Naive thymus-derived CD4-positive, alpha-beta T cell (primary cell): ENCODE measurements around the gene PLCXD3. TPM values are rescaled to one million over a fixed set of nuclear protein-coding genes. Genes with fewer than 3 reads are reported as not detected.

Experiments
- ATAC-seq: fragments of 150-1000 bp; cut with Tn5 transposase; 2 replicates; pipeline ENCODE4 v1.10.0; 2021; ENCODE audit warnings: mild to moderate bottlenecking, moderate library complexity
- CTCF ChIA-PET: fragments of 350-600 bp; sonication (Branson Sonifier 250); formaldehyde crosslinking; loops from one replicate; lab custom pipeline; 2021; ENCODE audit warnings: antibody characterized with exemption; lab: Charles Lee
- POLR2A ChIA-PET: fragments of 350-600 bp; sonication (Branson Sonifier 250); formaldehyde crosslinking; loops from one replicate; lab custom pipeline; 2021; ENCODE audit warnings: antibody characterized with exemption, inconsistent platforms; lab: Charles Lee
- DNase-seq, 9 donors: peaks; one replicate each; pipeline versions ENCODE4 v3.0.0 to v3.0.0-alpha.2; 2020 to 2022; ENCODE audit warnings: mixed read lengths in 1 of 9
- H3K27ac ChIP-seq: one replicate; pipeline ENCODE4 v1.7.0; 2013; ENCODE audit warnings: mild to moderate bottlenecking, low read depth, low read length, moderate library complexity
- H3K27me3 ChIP-seq, 2 donors: one replicate each; pipeline ENCODE4 v1.7.0; 2013; ENCODE audit warnings: low read length in 2 of 2, mild to moderate bottlenecking in 2 of 2, moderate library complexity in 2 of 2; ENCODE audit not compliant: control insufficient read depth in 2 of 2, insufficient read depth in 2 of 2
- H3K36me3 ChIP-seq, 3 experiments: 1 replicate in 2 of 3; 2 replicates in 1 of 3; pipeline ENCODE4 v1.7.0; 2013; ENCODE audit warnings: low read length in 3 of 3, mild to moderate bottlenecking in 3 of 3, moderate library complexity in 1 of 3; ENCODE audit not compliant: insufficient read depth in 3 of 3, control insufficient read depth in 2 of 3
- H3K4me1 ChIP-seq, 2 donors: one replicate each; pipeline ENCODE4 v1.7.0; 2013; ENCODE audit warnings: low read length in 2 of 2, mild to moderate bottlenecking in 2 of 2, moderate library complexity in 1 of 2; ENCODE audit not compliant: control insufficient read depth in 2 of 2, insufficient read depth in 2 of 2
- H3K4me3 ChIP-seq: 2 replicates; pipeline ENCODE4 v1.7.0; 2013; ENCODE audit warnings: mild to moderate bottlenecking, low read length
- H3K9me3 ChIP-seq, 3 experiments: 1 replicate in 2 of 3; 2 replicates in 1 of 3; pipeline ENCODE4 v1.7.0; 2013; ENCODE audit warnings: low read length in 3 of 3; ENCODE audit not compliant: control insufficient read depth in 2 of 3
- H3K27ac Mint-ChIP-seq, 9 donors: one replicate each; pipeline ENCODE4 v1.8.0; 2020 to 2022; ENCODE audit warnings: mixed read lengths in 9 of 9, mild to moderate bottlenecking in 8 of 9, moderate library complexity in 5 of 9, inconsistent platforms in 2 of 9
- H3K27me3 Mint-ChIP-seq, 5 donors: one replicate each; pipeline ENCODE4 v1.8.0; 2021 to 2022; ENCODE audit warnings: mixed read lengths in 5 of 5, mild to moderate bottlenecking in 1 of 5
- H3K36me3 Mint-ChIP-seq, 5 donors: one replicate each; pipeline ENCODE4 v1.8.0; 2020 to 2022; ENCODE audit warnings: mixed read lengths in 5 of 5, mild to moderate bottlenecking in 3 of 5, inconsistent platforms in 1 of 5
- H3K4me1 Mint-ChIP-seq, 7 donors: one replicate each; pipeline ENCODE4 v1.8.0; 2020 to 2022; ENCODE audit warnings: mixed read lengths in 7 of 7, mild to moderate bottlenecking in 3 of 7, inconsistent platforms in 1 of 7
- H3K4me3 Mint-ChIP-seq, 10 donors: one replicate each; pipeline ENCODE4 v1.8.0; 2020 to 2022; ENCODE audit warnings: mild to moderate bottlenecking in 10 of 10, mixed read lengths in 10 of 10, moderate library complexity in 6 of 10, inconsistent platforms in 2 of 10
- H3K9me3 Mint-ChIP-seq, 11 donors: one replicate each; pipeline ENCODE4 v1.8.0; 2020 to 2022; ENCODE audit warnings: mixed read lengths in 11 of 11, mild to moderate bottlenecking in 4 of 11, inconsistent platforms in 1 of 11, moderate library complexity in 1 of 11
- intact Hi-C, 2 donors: fragments of 100-400 bp; cut with micrococcal nuclease; formaldehyde crosslinking; loops; one replicate each; pipeline ENCODE4 v1.15.1; 2023
- polyA plus RNA-seq, 2 donors: library from polyadenylated mRNA; unstranded; fragments of 300-500 nt; fragmentation: Illumina TruSeq; gene quantifications; one replicate each; pipeline ENCODE4 v1.2.3, GENCODE V29; 2021
- total RNA-seq, 6 experiments: library from RNA in 5 of 6; stranded (reverse) in 5 of 6; gene quantifications; 1 replicate in 5 of 6; 2 replicates in 1 of 6; pipeline ENCODE4 v1.2.3 and lab custom pipeline; 2021 to 2026

PLCXD3 gene
- total and polyA plus RNA-seq, 7 experiments from 2014 or later = not detected

DNA sequence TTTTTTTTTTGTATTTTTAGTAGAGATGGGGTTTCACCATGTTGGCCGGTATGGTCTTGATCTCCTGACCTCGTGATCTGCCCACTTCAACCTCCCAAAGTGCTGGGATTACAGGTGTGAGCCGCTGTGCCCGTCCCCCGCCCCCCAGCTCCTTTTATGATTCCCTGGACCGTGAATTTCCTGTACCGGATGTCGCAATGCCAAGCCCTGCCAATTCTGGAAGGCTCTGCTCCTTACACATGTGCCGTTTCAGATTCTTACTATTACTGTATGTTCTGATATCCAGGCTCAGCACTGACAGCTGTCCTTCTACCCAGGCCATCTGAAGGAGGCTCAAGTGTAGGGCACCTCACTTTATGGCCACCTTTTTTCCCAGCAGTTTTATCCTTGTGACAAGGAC, 100.1 kb downstream of the PLCXD3 start:
- DNase-seq (no peak), ATAC-seq (no peak)
- Mint-ChIP-seq H3K36me3 (no peaks in the 10 kb centered on the region), H3K9me3 (peaks cover 0 to 13% (median 0%) of the 10 kb centered on the region in 11 donors), H3K27ac (no peak overlapping the region), H3K4me3 (no peak overlapping the region), H3K4me1 (no peaks in the 10 kb centered on the region), H3K27me3 (no peaks in the 10 kb centered on the region)
- ChIA-PET CTCF (no interaction called here), POLR2A (no interaction called here)
- no peaks in the 10 kb centered on the region for H3K36me3 ChIP-seq
- no peak overlapping the region for H3K4me3 ChIP-seq
- no peak overlapping the region for H3K27ac ChIP-seq
- no peaks in the 10 kb centered on the region for H3K9me3 ChIP-seq
- no peaks in the 10 kb centered on the region for H3K27me3 ChIP-seq
- intact Hi-C loops = no loop called here
- H3K4me1 ChIP-seq = no peaks in the 10 kb centered on the region

DNA sequence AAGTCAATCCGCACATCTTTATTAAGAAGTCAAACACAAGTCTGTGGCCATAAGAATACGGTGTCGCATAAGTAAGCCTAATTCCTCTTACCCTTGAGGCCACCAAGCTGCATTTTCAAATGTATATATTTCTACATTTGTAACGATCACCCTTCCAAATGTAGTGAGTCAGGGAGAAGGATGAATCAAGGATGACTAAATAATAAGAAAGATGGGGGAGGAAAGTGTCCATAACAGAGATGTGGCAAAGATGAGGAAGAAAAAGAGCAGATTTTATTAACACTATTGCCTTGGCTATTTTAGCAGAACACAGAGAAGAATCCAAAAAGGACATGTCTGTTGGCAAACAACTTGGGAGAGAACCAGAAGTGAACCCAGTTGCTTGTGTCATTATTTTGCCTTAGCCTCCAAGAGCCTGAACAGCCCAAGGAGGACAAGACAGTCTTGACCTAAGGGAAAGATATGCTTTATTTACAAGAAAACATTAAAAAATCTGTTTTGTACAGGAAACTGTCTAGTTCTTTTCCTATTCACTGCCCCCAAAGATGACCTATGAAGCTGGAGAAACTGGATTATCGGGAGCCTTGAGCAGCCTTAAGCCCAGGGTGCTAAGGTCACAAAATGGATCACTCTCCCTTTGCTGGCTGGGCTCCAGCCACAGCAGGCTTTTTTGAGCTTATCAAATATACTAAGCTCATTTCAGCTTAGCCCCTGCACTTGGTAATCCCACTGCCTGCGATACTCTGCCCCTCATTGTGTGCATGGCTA, 101.5 kb downstream of the PLCXD3 start:
- intact Hi-C loops = no loop called here
- no peaks in the 10 kb centered on the region for H3K27me3 Mint-ChIP-seq
- no peaks in the 10 kb centered on the region for H3K36me3 ChIP-seq
- no peaks in the 10 kb centered on the region for H3K27me3 ChIP-seq
- CTCF ChIA-PET = no interaction called here
- H3K27ac ChIP-seq = no peak overlapping the region
- H3K4me1 ChIP-seq = no peaks in the 10 kb centered on the region
- H3K9me3 Mint-ChIP-seq = peaks cover 0 to 14% (median 0%) of the 10 kb centered on the region in 11 donors
- no peak overlapping the region for H3K4me3 Mint-ChIP-seq
- H3K9me3 ChIP-seq = no peaks in the 10 kb centered on the region
- ATAC-seq (no peak), DNase-seq (no peak)
- no peaks in the 10 kb centered on the region for H3K4me1 Mint-ChIP-seq
- POLR2A ChIA-PET = no interaction called here
- H3K27ac Mint-ChIP-seq = no peak overlapping the region
- H3K4me3 ChIP-seq = no peak overlapping the region
- H3K36me3 Mint-ChIP-seq = no peaks in the 10 kb centered on the region

DNA sequence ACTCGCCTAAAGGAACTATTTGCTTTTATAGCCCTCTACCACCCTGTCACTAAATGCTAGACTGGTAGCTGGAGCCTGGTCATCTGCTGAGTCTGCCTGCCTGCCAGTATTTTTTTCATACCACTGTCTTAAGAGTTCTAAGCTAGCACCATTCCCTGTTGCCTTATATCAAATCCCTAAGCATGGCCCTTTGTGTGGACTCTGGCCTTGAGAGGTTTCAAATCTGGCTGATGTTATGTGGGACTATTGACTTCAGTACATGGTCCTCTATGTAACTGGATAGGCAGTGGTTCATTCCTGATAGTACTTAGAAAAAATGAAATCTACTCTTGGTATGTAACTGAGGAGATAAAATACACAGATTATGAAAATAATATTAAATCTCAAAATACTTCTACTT, 103.5 kb downstream of the PLCXD3 start:
- CTCF ChIA-PET = no interaction called here
- no peaks in the 10 kb centered on the region for H3K36me3 ChIP-seq
- no peak overlapping the region for H3K4me3 ChIP-seq
- no peaks in the 10 kb centered on the region for H3K27me3 Mint-ChIP-seq
- intact Hi-C loops = no loop called here
- POLR2A ChIA-PET = no interaction called here
- ATAC-seq (no peak), DNase-seq (no peak)
- H3K27ac ChIP-seq = no peak overlapping the region
- H3K27ac Mint-ChIP-seq = no peak overlapping the region
- no peaks in the 10 kb centered on the region for H3K4me1 ChIP-seq
- H3K4me1 Mint-ChIP-seq = no peaks in the 10 kb centered on the region
- H3K9me3 Mint-ChIP-seq = peaks cover 0 to 14% (median 0%) of the 10 kb centered on the region in 11 donors
- H3K9me3 ChIP-seq = no peaks in the 10 kb centered on the region
- H3K4me3 Mint-ChIP-seq = no peak overlapping the region
- no peaks in the 10 kb centered on the region for H3K36me3 Mint-ChIP-seq
- no peaks in the 10 kb centered on the region for H3K27me3 ChIP-seq

GRCh38 chr5:41406424-41406823, 104.0 kb downstream of the PLCXD3 start:
- POLR2A ChIA-PET = no interaction called here
- Histone ChIP-seq H3K36me3 (no peaks in the 10 kb centered on the region), H3K27ac (no peak overlapping the region), H3K9me3 (no peaks in the 10 kb centered on the region), H3K4me1 (no peaks in the 10 kb centered on the region), H3K27me3 (no peaks in the 10 kb centered on the region), H3K4me3 (no peak overlapping the region)
- Mint-ChIP-seq H3K27me3 (no peaks in the 10 kb centered on the region), H3K4me1 (no peaks in the 10 kb centered on the region), H3K36me3 (no peaks in the 10 kb centered on the region), H3K9me3 (peaks cover 0 to 14% (median 0%) of the 10 kb centered on the region in 11 donors), H3K27ac (no peak overlapping the region), H3K4me3 (no peak overlapping the region)
- ATAC-seq (no peak), DNase-seq (no peak)
- CTCF ChIA-PET = no interaction called here
- intact Hi-C loops = no loop called here

GRCh38 chr5:41404757-41405156, 105.6 kb downstream of the PLCXD3 start:
- H3K36me3 ChIP-seq = no peaks in the 10 kb centered on the region
- Mint-ChIP-seq H3K4me3 (no peak overlapping the region), H3K9me3 (peaks cover 0 to 18% (median 2%) of the 10 kb centered on the region in 11 donors), H3K27ac (no peak overlapping the region), H3K27me3 (peaks cover 0 to under 1% (median 0%) of the 10 kb centered on the region in 5 donors), H3K4me1 (no peaks in the 10 kb centered on the region), H3K36me3 (no peaks in the 10 kb centered on the region)
- CTCF ChIA-PET = no interaction called here
- no peaks in the 10 kb centered on the region for H3K9me3 ChIP-seq
- H3K4me3 ChIP-seq = no peak overlapping the region
- ATAC-seq = no peak
- no peaks in the 10 kb centered on the region for H3K4me1 ChIP-seq
- no peak for DNase-seq
- no peaks in the 10 kb centered on the region for H3K27me3 ChIP-seq
- no peak overlapping the region for H3K27ac ChIP-seq
- POLR2A ChIA-PET = no interaction called here
- intact Hi-C loops = no loop called here

- ChIA-PET POLR2A (no interaction called here), CTCF (no interaction called here)
- Histone ChIP-seq H3K36me3 (no peaks in the 10 kb centered on the region), H3K27ac (no peak overlapping the region), H3K27me3 (no peaks in the 10 kb centered on the region), H3K9me3 (no peaks in the 10 kb centered on the region), H3K4me3 (no peak overlapping the region), H3K4me1 (no peaks in the 10 kb centered on the region)
- DNase-seq (no peak), ATAC-seq (no peak)
- Mint-ChIP-seq H3K27ac (no peak overlapping the region), H3K4me1 (no peaks in the 10 kb centered on the region), H3K27me3 (peaks cover 0 to 5% (median 0%) of the 10 kb centered on the region in 5 donors), H3K36me3 (no peaks in the 10 kb centered on the region), H3K4me3 (no peak overlapping the region), H3K9me3 (peaks cover 0 to 27% (median 5%) of the 10 kb centered on the region in 11 donors)
- intact Hi-C loops = no loop called here
These were observed 106.6 kb downstream of the PLCXD3 start for GRCh38 chr5:41403846-41404245.

GRCh38 chr5:41402845-41403244, 107.6 kb downstream of the PLCXD3 start:
- H3K27ac Mint-ChIP-seq = no peak overlapping the region
- ATAC-seq = no peak

More at GRCh38 chr5:41402845-41403244, 107.6 kb downstream of the PLCXD3 start:
- POLR2A ChIA-PET = interaction anchor here (0.6 kb wide), 1 partner anchor 39 kb away, joined by 3 read pairs; no protein-coding TSS in a partner anchor
- DNase-seq = no peak
- intact Hi-C loops = no loop called here
- Histone ChIP-seq H3K27ac (no peak overlapping the region), H3K36me3 (no peaks in the 10 kb centered on the region), H3K4me1 (no peaks in the 10 kb centered on the region), H3K27me3 (no peaks in the 10 kb centered on the region), H3K9me3 (no peaks in the 10 kb centered on the region), H3K4me3 (no peak overlapping the region)
- no peaks in the 10 kb centered on the region for H3K4me1 Mint-ChIP-seq
- peaks cover 0 to 34% (median 10%) of the 10 kb centered on the region in 11 donors for H3K9me3 Mint-ChIP-seq
- H3K36me3 Mint-ChIP-seq = no peaks in the 10 kb centered on the region
- no peak overlapping the region for H3K4me3 Mint-ChIP-seq
- H3K27me3 Mint-ChIP-seq = peaks cover 0 to 5% (median 0%) of the 10 kb centered on the region in 5 donors
- CTCF ChIA-PET = no interaction called here
